Suprapubic skin (tissue), 4 donors: ENCODE data around the gene HECTD2. TPM values are rescaled to one million over a fixed set of nuclear protein-coding genes. Genes with fewer than 3 reads are reported as not detected.

ENCODE experiments used
- DNase-seq, 2 donors: peaks; one replicate each; pipeline ENCODE4 v3.0.0-alpha.2; 2019; ENCODE audit warnings: low spot score in 2 of 2
- H3K27ac ChIP-seq: fragments of 200-600 bp; sonication (generic); one replicate; pipeline ENCODE4 v1.5.1; 2019
- H3K27me3 ChIP-seq: fragments of 200-600 bp; sonication (generic); one replicate; pipeline ENCODE4 v1.5.1; 2019
- H3K36me3 ChIP-seq: fragments of 200-600 bp; sonication (generic); one replicate; pipeline ENCODE4 v1.5.1; 2019
- H3K4me1 ChIP-seq: fragments of 200-600 bp; sonication (generic); one replicate; pipeline ENCODE4 v1.5.1; 2019
- H3K4me3 ChIP-seq: fragments of 200-600 bp; sonication (generic); one replicate; pipeline ENCODE4 v1.5.1; 2019; ENCODE audit warnings: mild to moderate bottlenecking
- H3K9me3 ChIP-seq: fragments of 200-600 bp; sonication (generic); one replicate; pipeline ENCODE4 v1.5.1; 2019
- EP300 ChIP-seq: sonication (generic); formaldehyde crosslinking; IDR thresholded peaks from one replicate; pipeline ENCODE4 v1.6.1; 2017; ENCODE audit warnings: antibody characterized with exemption
- POLR2A ChIP-seq, 2 donors: fragments of 450-650 bp; IDR thresholded peaks; one replicate each; pipeline ENCODE4 v1.6.1; 2017; ENCODE audit warnings: antibody characterized with exemption in 2 of 2, mild to moderate bottlenecking in 2 of 2, moderate library complexity in 2 of 2
- POLR2AphosphoS5 ChIP-seq, 3 donors: sonication (generic); formaldehyde crosslinking; IDR thresholded peaks; one replicate each; pipeline ENCODE4 v1.6.1; 2017; ENCODE audit warnings: antibody characterized with exemption in 3 of 3
- WGBS: methylation state at CpG from one replicate; pipeline ENCODE4 v1.1.5; 2018; 5-methylcytosine and 5-hydroxymethylcytosine counted together
- total RNA-seq, 4 donors: library from RNA; depleted of rRNA; stranded (reverse); fragments of >200 nt; gene quantifications; one replicate each; pipeline ENCODE4 v1.1.0, GENCODE V29; 2016
- TF ChIP-seq, protein P1 (sequence below), 2 donors: fragments of 200-600 bp in 1 of 2; fragments of 450-650 bp in 1 of 2; sonication (generic) in 1 of 2; IDR thresholded peaks; one replicate each; pipeline ENCODE4 v1.5.1; 2016 to 2019; ENCODE audit warnings: antibody characterized with exemption in 2 of 2, mild to moderate bottlenecking in 1 of 2, moderate library complexity in 1 of 2

HECTD2 gene
- total RNA-seq, 4 donors from 2014 or later, result 3.4 to 10.5 (median 8.6) TPM

DNA sequence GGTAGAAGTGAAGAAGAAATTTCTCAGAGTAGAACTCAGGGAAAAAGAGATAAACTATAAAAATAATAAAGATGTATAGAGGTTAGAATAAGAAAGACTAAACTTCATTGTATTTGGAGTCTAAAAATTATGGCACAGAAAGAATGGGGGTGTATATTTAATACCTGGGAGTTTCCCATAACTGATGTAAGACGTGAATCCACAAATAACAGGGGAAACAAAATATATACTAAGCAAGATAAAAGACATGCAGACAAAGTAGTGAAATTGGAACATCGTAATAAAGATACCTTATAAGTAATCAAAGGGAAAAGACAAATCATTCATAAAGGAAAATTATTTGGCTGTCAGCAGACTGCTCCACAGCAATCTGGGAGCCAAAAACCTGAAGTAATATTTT is 62.8 kb downstream of the HECTD2 start:
- no peaks in the 10 kb centered on the region for H3K4me1 ChIP-seq
- no peaks in the 10 kb centered on the region for H3K27me3 ChIP-seq
- 97% methylated on average over 2 of the region's 2 CpGs for WGBS
- H3K4me3 ChIP-seq, result no peak overlapping the region
- no peak overlapping the region for H3K27ac ChIP-seq
- no peak for TF ChIP-seq POLR2A (IDR thresholded peaks at IDR 0.05)
- TF ChIP-seq POLR2AphosphoS5 (IDR thresholded peaks at IDR 0.05), result no peak
- no peak for TF ChIP-seq EP300
- TF ChIP-seq, protein P1, sequence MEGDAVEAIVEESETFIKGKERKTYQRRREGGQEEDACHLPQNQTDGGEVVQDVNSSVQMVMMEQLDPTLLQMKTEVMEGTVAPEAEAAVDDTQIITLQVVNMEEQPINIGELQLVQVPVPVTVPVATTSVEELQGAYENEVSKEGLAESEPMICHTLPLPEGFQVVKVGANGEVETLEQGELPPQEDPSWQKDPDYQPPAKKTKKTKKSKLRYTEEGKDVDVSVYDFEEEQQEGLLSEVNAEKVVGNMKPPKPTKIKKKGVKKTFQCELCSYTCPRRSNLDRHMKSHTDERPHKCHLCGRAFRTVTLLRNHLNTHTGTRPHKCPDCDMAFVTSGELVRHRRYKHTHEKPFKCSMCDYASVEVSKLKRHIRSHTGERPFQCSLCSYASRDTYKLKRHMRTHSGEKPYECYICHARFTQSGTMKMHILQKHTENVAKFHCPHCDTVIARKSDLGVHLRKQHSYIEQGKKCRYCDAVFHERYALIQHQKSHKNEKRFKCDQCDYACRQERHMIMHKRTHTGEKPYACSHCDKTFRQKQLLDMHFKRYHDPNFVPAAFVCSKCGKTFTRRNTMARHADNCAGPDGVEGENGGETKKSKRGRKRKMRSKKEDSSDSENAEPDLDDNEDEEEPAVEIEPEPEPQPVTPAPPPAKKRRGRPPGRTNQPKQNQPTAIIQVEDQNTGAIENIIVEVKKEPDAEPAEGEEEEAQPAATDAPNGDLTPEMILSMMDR (IDR thresholded peaks at IDR 0.05), result no peak
- DNase-seq, result no peak
- H3K9me3 ChIP-seq, result no peaks in the 10 kb centered on the region
- peaks cover under 1% of the 10 kb centered on the region for H3K36me3 ChIP-seq

DNA sequence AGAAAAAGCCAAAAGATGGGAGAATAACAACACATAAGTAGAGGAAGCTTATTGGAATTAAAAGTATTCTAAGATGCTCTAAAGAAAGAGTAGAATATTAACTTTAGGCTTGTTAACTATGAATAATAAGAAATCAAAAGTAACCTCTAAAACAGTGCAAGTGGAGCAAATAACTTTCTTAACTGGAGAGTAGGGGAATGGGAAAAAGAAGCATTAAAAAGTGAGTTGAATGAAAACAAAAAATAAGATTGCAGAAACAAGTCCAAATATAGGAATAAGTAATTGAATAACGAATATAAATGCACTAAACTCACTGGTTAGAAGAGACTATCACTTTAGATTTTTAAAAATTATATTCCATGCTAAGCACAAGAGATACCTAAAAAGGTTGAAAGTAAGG is 63.9 kb downstream of the HECTD2 start:
- Histone ChIP-seq H3K9me3 (no peaks in the 10 kb centered on the region), H3K4me3 (no peak overlapping the region), H3K36me3 (no peaks in the 10 kb centered on the region), H3K4me1 (no peaks in the 10 kb centered on the region), H3K27ac (no peak overlapping the region), H3K27me3 (no peaks in the 10 kb centered on the region)
- TF ChIP-seq POLR2AphosphoS5 (IDR thresholded peaks at IDR 0.05) (no peak), POLR2A (IDR thresholded peaks at IDR 0.05) (no peak), EP300 (no peak)
- TF ChIP-seq, protein P1 (IDR thresholded peaks at IDR 0.05), result no peak
- WGBS, result 91% methylated on average over 1 of the region's 1 CpG
- no peak for DNase-seq

DNA sequence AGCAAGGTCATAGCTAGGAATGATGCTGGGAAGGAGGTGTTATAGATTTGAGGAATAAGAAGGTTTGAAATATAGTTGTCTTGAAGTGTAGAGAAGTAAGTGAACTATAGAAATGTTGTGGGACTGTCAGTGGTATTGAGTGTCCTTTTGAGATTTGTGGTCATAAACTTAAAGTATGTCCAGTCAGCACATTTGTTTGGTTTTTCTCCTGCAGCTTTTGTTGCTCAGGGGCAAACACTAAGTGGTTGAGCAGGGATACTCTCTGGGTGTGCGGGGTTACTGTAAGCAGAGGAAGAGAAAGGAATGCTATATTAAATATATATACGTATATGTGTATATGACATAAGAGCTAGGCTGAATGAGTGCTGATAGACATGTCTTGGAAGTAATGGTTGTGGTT is 67.1 kb downstream of the HECTD2 start:
- 89% methylated on average over 2 of the region's 2 CpGs for WGBS
- Histone ChIP-seq H3K4me3 (no peak overlapping the region), H3K27me3 (no peaks in the 10 kb centered on the region), H3K9me3 (no peaks in the 10 kb centered on the region), H3K27ac (no peak overlapping the region), H3K4me1 (no peaks in the 10 kb centered on the region), H3K36me3 (no peaks in the 10 kb centered on the region)
- no peak for DNase-seq
- TF ChIP-seq POLR2A (IDR thresholded peaks at IDR 0.05), result no peak
- TF ChIP-seq EP300, result no peak
- TF ChIP-seq, protein P1 (IDR thresholded peaks at IDR 0.05), result no peak
- TF ChIP-seq POLR2AphosphoS5 (IDR thresholded peaks at IDR 0.05), result no peak

DNA sequence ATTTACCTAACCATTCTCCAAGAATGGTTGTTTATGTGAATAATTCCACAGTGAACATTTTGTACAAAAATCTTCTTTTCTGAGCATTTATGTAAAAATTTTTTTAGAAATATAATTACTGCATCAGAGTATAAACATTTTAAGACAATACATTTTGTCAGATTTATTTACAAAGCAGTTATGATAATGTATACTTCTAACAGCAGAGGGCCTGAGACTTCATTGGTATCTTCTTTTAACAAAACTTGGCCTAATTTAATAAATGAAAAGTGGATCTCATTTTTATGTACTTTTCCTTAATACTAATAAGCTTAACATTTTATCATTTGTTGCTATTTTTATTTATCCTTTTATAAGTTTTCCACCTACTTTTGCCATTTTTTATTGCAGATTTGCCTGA is 69.4 kb downstream of the HECTD2 start:
- no peak for TF ChIP-seq EP300
- TF ChIP-seq POLR2AphosphoS5 (IDR thresholded peaks at IDR 0.05), result no peak
- TF ChIP-seq POLR2A (IDR thresholded peaks at IDR 0.05), result no peak
- TF ChIP-seq, protein P1 (IDR thresholded peaks at IDR 0.05), result no peak
- no peak for DNase-seq
- Histone ChIP-seq H3K4me3 (no peak overlapping the region), H3K9me3 (no peaks in the 10 kb centered on the region), H3K27me3 (no peaks in the 10 kb centered on the region), H3K27ac (no peak overlapping the region), H3K4me1 (no peaks in the 10 kb centered on the region), H3K36me3 (no peaks in the 10 kb centered on the region)

DNA sequence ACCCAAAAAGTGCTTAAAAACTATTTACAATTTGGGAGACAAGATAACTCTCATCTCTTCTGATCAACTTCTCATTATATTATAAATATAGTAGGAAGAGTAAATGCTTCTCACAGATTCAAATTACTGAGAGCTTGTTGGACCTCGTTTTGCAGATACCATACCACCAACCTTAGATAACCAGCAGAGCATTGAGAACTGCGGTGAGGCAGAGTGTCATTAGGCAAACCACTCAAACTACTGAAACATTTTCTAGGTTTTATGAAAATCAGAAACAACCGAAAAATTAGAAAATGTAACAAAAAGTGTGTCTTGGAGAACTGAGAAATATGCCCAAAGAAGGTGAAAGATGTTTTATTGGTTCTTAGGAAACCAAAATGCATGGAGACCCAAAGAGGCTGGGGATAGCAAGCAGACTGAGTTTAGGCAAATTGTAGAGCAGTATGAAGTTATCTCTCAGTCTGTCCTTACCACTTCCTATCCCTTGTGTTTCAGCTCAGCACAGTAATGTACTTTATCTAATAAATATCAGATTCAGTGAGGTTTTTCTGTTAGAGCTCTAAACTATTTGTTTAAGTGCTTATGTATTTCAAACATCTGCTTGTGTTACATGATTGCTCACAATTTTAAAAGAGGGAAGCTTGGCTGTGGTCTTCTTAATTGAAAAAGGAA is 77.9 kb downstream of the HECTD2 start:
- Histone ChIP-seq H3K27ac (no peak overlapping the region), H3K9me3 (no peaks in the 10 kb centered on the region), H3K36me3 (peaks cover 9% of the 10 kb centered on the region), H3K4me1 (no peaks in the 10 kb centered on the region), H3K27me3 (no peaks in the 10 kb centered on the region), H3K4me3 (no peak overlapping the region)
- WGBS, result 89% methylated on average over 3 of the region's 3 CpGs
- DNase-seq, result no peak
- TF ChIP-seq EP300 (no peak), POLR2A (IDR thresholded peaks at IDR 0.05) (no peak), POLR2AphosphoS5 (IDR thresholded peaks at IDR 0.05) (no peak)
- TF ChIP-seq, protein P1 (IDR thresholded peaks at IDR 0.05), result no peak
